Thyroid gland (tissue), 4 donors: Measurements from ENCODE around the gene NLRP3.

Experiments used
- POLR2A ChIP-seq, 2 donors: fragments of 450-650 bp; IDR thresholded peaks; one replicate each; pipeline ENCODE4 v1.6.1; 2017; ENCODE audit warnings: antibody characterized with exemption in 2 of 2, mild to moderate bottlenecking in 2 of 2, moderate library complexity in 1 of 2
- TF ChIP-seq, protein P1 (sequence below), 6 experiments: fragments of 200-600 bp in 3 of 6; fragments of 450-650 bp in 3 of 6; sonication (generic) in 3 of 6; IDR thresholded peaks; one replicate each; pipeline ENCODE4 v1.5.1; 2016 to 2019; ENCODE audit warnings: antibody characterized with exemption in 6 of 6, mild to moderate bottlenecking in 2 of 6, inconsistent platforms in 1 of 6, moderate library complexity in 1 of 6

DNA sequence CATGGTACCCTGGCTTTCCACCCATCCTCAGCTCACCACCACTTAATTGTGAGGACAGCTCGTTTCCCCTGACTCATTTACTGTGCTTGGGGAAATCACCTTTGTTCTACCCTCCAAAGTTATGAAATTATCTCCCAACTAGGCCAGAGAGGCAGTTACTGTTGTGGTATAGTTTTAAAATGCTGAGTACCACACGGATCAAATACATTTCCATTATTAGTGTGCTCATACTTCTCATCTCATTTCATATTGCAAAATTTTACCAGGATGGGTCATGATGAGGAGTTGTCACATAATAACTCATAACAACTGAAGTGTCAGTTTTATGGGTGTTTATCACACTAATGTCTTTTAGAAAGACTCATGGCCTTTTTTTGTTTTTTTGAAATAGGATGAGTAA, 51.2 kb downstream of the NLRP3 start:
- TF ChIP-seq POLR2A (IDR thresholded peaks at IDR 0.05), result no peak
- TF ChIP-seq, protein P1, sequence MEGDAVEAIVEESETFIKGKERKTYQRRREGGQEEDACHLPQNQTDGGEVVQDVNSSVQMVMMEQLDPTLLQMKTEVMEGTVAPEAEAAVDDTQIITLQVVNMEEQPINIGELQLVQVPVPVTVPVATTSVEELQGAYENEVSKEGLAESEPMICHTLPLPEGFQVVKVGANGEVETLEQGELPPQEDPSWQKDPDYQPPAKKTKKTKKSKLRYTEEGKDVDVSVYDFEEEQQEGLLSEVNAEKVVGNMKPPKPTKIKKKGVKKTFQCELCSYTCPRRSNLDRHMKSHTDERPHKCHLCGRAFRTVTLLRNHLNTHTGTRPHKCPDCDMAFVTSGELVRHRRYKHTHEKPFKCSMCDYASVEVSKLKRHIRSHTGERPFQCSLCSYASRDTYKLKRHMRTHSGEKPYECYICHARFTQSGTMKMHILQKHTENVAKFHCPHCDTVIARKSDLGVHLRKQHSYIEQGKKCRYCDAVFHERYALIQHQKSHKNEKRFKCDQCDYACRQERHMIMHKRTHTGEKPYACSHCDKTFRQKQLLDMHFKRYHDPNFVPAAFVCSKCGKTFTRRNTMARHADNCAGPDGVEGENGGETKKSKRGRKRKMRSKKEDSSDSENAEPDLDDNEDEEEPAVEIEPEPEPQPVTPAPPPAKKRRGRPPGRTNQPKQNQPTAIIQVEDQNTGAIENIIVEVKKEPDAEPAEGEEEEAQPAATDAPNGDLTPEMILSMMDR (IDR thresholded peaks at IDR 0.05), result no peak
